PC-9 (cell line): ENCODE results near the gene RAD9A.

Experiments
- CTCF ChIP-seq: fragments of 200-600 bp; sonication (generic); conservative IDR thresholded peaks from 2 replicates; pipeline ENCODE4 v1.6.1; 2017; ENCODE audit warnings: mixed run types, antibody characterized with exemption, mild to moderate bottlenecking, moderate library complexity
- EZH2 ChIP-seq: fragments of 200-600 bp; sonication (generic); IDR thresholded peaks from 2 replicates; pipeline ENCODE4 v1.8.0; 2017; ENCODE audit warnings: antibody characterized with exemption, low read depth

GRCh38 chr11:67432655-67433349, 41.0 kb downstream of the RAD9A start:
- TF ChIP-seq CTCF (no peak), EZH2 (no peak)
